Astrocyte of the spinal cord (primary cell): ENCODE measurements around the gene SEPHS1.

Source experiments
- DNase-seq: peaks from one replicate; pipeline ENCODE4 v3.0.0; 2011; ENCODE audit warnings: low read depth, low spot score
- H3K4me3 ChIP-seq: 2 replicates; pipeline ENCODE4 v1.5.1; 2011; ENCODE audit warnings: low read depth, mild to moderate bottlenecking, low read length, moderate library complexity
- in situ Hi-C: cut with HindIII; loops from 2 replicates; pipeline ENCODE4 v1.10.0; 2017; ENCODE audit warnings: low sequenced_read_pairs
- TF ChIP-seq, protein P1 (sequence below): IDR thresholded peaks from 2 replicates; pipeline ENCODE4 v1.5.1; 2012; ENCODE audit warnings: low read depth, mild to moderate bottlenecking, low read length, inconsistent platforms

SEPHS1 gene

DNA sequence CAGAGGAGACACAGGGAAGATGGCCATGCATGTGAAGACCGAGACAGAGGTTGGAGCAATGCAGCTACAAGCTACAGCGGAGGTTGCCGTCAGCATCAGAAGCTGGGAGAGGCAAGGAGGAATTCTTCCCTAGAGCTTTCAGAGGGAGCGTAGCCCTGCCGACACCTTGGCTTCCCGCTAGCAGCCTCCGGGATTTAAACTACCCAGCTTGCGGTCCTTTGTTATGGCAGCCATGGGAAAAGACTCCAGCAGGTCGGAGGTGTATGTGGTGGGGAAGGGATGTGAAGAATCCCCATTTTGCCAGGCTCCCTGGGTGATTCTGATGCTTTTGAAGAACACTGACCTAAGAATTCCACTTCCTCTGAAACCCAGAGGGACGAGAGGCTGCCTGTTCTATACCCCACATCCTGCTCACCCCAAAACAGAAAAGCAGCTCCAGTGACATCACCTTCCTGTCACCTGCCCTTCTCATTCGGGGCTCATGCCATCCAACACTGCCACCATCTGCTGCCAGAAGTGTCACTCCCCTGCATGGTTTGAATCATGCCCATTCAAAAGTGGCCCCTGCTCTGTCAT, 3.3 kb upstream of the SEPHS1 start:
- DNase-seq = no peak
- TF ChIP-seq, protein P1, sequence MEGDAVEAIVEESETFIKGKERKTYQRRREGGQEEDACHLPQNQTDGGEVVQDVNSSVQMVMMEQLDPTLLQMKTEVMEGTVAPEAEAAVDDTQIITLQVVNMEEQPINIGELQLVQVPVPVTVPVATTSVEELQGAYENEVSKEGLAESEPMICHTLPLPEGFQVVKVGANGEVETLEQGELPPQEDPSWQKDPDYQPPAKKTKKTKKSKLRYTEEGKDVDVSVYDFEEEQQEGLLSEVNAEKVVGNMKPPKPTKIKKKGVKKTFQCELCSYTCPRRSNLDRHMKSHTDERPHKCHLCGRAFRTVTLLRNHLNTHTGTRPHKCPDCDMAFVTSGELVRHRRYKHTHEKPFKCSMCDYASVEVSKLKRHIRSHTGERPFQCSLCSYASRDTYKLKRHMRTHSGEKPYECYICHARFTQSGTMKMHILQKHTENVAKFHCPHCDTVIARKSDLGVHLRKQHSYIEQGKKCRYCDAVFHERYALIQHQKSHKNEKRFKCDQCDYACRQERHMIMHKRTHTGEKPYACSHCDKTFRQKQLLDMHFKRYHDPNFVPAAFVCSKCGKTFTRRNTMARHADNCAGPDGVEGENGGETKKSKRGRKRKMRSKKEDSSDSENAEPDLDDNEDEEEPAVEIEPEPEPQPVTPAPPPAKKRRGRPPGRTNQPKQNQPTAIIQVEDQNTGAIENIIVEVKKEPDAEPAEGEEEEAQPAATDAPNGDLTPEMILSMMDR = no peak
- in situ Hi-C loops = no loop called here
- no peak overlapping the region for H3K4me3 ChIP-seq

DNA sequence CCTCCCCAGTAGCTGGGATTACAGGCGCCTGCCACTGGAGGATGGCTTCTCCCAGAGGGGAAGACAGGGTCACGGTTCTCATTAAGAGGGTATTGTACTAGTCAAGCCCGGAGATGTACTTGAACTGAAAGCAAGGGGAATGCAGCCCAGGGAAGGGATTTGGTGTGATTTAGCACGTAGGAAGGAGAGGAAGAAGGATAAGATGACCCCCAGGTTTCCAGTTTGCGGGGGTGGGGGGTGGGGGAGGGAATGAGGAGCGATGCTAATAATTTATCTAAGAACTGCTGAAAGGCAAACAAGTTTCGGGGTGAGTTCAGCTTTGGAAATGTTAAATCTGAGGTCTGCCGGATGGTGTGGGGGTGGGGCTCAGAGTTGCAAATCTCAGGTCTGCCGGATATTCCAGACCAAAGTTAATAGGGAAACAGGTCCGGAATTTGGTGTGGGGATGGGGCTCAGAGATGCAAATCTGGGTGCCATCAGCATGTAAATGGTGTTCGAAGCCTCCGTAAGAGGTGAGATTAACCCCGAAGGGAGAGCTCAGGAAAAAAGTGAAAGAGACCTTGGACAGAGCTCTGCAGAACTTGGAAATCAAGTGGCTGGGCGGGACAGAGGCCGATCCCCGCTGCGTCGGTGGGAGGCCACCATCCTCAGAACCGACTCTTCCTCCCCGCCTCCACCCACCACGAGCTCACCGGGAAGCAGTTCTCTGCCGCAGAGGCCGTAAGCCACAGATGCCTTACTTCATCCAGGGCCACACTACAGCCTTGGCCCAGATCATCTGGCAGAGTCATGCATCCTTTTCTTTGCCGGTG, 1.6 kb upstream of the SEPHS1 start:
- TF ChIP-seq, protein P1 = no peak
- H3K4me3 ChIP-seq = peak overlapping the region; percentile 71
- DNase-seq = peak; percentile 64
- in situ Hi-C loops = no loop called here

DNA sequence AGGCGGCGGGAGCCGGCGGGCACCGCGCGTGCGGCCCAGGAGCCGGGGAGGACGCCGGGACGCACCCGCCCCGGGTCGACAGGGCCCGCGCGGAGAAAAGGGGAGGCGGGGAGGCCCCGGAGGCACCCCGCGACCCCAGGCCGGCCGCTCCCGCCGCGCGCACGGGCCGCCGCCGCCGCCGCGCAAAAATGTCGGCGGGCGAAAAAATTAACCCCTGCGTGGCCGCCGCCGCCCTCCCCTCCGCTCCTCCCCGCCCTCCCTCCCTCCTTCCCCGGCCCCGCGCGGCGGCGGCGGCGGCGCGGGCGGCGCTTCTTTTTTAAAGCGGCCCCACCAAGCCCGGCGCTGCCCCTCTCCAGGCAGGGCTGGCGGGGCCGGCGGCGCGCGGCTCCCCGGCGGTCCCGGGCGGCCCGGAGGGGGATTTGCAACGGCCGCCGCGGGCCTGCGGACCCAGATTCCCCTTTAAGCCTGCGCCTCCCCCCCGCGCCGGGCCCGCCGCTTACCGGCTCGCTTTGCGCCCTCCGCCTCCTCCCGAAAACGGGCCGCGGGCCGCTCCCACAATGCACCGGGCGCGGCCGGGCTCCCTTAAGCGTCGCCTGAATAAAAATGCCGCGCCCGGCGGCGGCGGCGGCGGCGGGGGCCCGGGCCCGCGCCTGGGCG, 465 bp downstream of the SEPHS1 start:
- in situ Hi-C loops = no loop called here
- peak; percentile 84 for DNase-seq

DNA sequence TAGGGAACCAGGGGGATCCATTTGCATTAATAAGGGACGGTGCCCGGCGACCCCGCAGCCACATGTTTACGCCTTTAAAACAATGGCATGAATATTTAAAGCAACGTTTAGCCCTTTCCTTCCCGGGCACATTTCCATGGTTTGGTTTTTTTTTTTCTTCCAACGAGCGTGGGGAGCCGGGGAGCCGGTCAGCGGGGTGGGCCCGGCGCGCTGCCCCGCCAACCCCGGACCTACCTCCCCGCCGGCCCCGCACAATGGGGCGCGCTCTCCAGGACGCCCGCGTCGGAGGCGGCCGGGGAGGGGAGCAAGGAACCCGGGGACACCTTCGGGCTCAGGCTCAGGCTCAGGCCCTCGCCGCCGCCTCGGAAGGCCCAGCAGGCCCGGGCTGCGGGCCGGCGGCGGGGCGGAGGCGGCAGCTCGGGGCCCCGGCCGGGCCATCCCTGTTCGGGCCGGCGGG, 1.0 kb downstream of the SEPHS1 start:
- TF ChIP-seq, protein P1 = no peak
- DNase-seq = no peak
- in situ Hi-C loops = no loop called here
- H3K4me3 ChIP-seq = peak overlapping the region; percentile 66

More for the DNA sequence above, 465 bp downstream of the SEPHS1 start:
- H3K4me3 ChIP-seq = peak overlapping the region; percentile 66
- TF ChIP-seq, protein P1 = no peak

DNA sequence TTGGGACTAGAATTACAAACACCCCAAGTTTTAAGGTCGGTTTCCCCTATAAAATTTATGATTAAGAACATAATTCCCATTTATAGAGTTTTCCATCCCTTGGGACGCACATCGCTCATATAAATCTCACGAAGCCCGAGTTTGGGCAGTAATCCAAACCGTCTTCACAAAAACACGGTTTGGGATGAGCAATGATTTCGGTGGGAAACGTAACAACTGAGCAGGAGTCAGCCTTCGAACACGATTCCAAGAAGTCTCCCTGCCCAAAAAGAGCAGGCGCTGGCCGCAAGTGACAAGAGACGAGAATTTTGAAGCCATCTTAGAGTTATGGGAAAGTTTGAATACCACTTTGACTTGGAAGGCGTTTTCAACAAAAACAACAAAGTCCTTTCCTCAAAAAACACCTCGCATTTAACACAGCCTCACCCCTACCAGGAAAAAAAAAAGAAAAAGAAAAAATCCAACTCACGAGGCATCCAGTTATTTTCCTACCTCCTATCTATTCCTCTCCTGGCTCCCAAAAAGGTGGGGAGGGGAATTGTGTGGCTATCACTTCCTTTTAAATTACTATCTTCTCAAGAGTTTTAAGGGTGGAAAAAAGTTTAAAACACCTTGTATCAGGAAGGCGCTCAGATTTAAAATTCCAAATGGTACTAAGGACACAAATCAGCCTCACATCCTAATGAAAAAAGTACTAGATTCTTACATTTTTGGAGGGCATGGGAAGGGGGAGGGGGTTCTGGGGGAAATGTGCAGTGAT, 1.6 kb downstream of the SEPHS1 start:
- peak; percentile 61 for DNase-seq
- in situ Hi-C loops = no loop called here
- TF ChIP-seq, protein P1 = no peak
- peak overlapping the region; percentile 66 for H3K4me3 ChIP-seq

DNA sequence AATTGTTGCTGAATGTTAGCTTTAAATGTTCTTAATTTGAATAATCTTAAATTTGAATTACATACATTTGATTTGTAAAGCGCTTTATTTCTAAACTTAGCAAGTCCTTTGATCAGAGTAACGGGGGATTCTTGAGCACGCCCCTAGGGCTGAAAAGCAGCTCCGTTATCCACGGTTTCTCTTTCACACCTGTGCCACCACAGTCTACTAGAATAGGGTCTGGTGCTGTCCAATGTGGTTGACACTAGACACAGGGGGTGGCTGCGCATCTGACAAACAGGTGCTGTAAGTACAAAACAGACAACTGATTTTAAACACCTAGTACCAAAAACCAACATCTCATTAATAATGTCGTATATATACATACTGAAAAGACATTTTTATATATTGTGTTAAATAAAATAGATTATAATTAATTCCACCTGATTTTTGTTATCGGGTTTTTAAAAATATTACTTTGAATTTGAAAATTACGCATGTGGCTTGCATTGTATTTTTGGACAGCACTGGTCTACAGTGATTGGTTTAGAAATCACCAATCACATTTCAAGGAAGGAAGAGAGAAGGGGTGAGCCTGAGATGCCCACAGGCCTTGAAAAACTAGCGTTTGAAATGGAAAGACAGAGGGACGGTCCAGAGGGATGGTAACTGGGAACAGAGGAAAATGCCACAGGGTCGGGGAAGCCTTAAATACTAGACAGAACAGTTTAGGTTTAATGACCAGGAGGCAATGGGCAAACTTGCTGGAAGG, 7.3 kb downstream of the SEPHS1 start:
- in situ Hi-C loops = no loop called here
- no peak for DNase-seq
- H3K4me3 ChIP-seq = no peak overlapping the region
- TF ChIP-seq, protein P1 = no peak
